GM21526 (cell line): ENCODE results near the gene MZB1.

Source experiments
- ATAC-seq: cut with Tn5 transposase; IDR thresholded peaks from one replicate; pipeline ENCODE4 v1.9.1; 2021; ENCODE audit warnings: moderate library complexity; ENCODE audit not compliant: unreplicated experiment, low FRiP score

Gene MZB1

DNA sequence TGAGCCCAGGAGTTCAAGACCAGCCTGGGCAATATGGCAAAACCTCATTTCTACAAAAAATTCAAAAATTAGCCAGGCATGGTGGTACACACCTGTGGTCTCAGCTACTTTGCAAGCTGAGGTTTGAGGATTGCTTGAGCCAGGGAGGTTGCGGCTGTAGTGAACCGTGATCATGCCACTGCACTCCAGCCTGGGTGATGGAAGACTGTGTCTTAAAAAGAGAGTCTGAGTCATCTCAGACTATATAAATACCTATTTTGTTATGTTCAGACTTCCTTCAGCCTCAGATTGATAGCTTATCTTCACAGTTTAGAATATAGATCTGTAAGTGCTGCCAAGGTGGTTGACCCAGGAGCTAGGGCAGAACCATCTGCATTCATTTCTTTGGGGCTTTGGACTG lies 49.7 kb downstream of the MZB1 start:
- no peak for ATAC-seq
